Astrocyte of the spinal cord (primary cell): ENCODE measurements around the gene PEX19.

ENCODE experiments used
- DNase-seq: peaks from one replicate; pipeline ENCODE4 v3.0.0; 2011; ENCODE audit warnings: low read depth, low spot score
- H3K4me3 ChIP-seq: 2 replicates; pipeline ENCODE4 v1.5.1; 2011; ENCODE audit warnings: low read depth, mild to moderate bottlenecking, low read length, moderate library complexity
- CTCF ChIP-seq: IDR thresholded peaks from 2 replicates; pipeline ENCODE4 v1.5.1; 2012; ENCODE audit warnings: low read depth, mild to moderate bottlenecking, low read length, inconsistent platforms
- in situ Hi-C: cut with HindIII; loops from 2 replicates; pipeline ENCODE4 v1.10.0; 2017; ENCODE audit warnings: low sequenced_read_pairs

Gene PEX19

GRCh38 chr1:160284220-160284781 lies 632 bp downstream of the PEX19 start:
- in situ Hi-C loops, result no loop called here
- no peak for TF ChIP-seq CTCF
- peak; percentile 58 for DNase-seq
- peak overlapping the region; percentile 93 for H3K4me3 ChIP-seq

DNA sequence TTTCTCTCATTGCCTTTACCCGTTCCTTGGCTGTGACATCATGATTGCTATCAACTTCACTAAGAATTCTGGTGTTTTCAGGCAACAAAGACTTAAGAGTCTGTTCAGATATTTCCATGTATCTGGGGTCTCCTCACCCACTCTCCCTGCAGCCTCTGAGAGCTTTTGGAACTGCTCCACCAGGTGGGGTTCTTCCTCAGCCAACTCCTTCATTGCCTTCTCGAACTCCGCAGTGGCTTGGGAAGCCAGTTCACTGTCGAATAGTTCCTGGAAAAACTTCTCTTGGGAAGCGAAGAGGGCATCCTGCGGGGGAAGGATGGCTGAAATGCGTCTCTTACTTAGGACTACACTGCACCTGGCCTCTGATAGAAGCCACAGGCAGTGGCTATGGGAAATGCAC lies 2.1 kb downstream of the PEX19 start:
- no peak overlapping the region for H3K4me3 ChIP-seq
- no peak for DNase-seq
- TF ChIP-seq CTCF, result no peak
- in situ Hi-C loops, result no loop called here

GRCh38 chr1:160277987-160278386 lies 6.9 kb downstream of the PEX19 start:
- in situ Hi-C loops, result no loop called here
- TF ChIP-seq CTCF, result no peak
- DNase-seq, result no peak
- no peak overlapping the region for H3K4me3 ChIP-seq

DNA sequence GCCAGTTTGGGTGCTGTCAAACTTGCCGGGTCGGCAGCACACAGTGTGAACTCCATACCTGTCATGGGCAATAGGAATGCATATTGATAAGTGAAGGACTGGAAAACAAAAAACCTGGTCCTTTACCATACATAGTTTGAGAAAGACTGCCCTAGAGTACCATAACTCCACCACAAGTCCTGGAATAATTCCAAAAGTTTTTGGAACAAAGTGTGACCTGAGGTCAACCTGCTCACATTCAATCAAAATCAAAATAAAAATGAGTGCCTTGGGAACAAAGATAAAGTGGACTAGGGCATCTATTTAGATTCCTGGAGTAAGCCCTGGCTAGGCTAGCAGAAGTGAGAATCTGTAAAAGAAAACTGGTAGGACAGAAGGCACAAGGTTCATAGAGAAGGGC lies 7.6 kb downstream of the PEX19 start:
- no peak for TF ChIP-seq CTCF
- in situ Hi-C loops, result no loop called here

GRCh38 chr1:160271025-160271424 lies 13.9 kb downstream of the PEX19 start:
- no peak overlapping the region for H3K4me3 ChIP-seq
- no peak for TF ChIP-seq CTCF
- no peak for DNase-seq
- in situ Hi-C loops, result no loop called here

More for the DNA sequence above, 7.6 kb downstream of the PEX19 start:
- no peak overlapping the region for H3K4me3 ChIP-seq
- DNase-seq, result no peak

DNA sequence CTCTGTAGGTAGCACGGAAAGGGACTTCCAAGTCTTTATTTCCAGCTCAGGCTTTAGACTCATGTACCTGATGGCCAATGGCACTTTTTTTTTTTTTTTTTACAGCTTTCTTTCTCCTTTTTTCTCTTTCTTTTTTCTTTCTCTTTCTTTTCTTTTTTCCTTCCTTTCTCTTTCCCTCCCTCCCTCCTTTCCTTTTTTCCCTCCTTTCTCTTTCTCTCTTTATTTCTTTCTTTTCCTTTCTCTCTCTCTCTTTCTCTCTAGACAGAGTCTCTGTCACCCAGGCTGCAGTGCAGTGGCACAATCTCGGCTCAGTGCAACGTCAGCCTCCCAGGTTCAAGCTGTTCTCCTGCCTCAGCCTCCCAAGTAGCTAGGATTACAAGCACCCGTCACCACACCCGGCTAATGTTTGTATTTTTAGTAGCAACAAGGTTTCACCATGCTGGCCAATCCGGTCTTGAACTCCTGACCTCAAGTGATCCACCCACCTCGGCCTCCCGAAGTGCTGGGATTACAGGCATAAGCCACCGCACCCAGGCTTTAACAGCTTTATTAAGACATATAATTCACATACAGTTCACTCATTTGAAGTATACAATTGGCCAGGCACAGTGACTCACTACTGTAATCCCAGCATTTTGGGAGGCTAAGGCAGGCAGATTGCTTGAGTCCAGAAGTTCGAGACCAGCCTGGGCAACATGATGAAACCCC lies 17.5 kb downstream of the PEX19 start:
- no peak for TF ChIP-seq CTCF
- in situ Hi-C loops, result no loop called here
- no peak for DNase-seq
- H3K4me3 ChIP-seq, result no peak overlapping the region
